Measurements from ENCODE around the gene CMTR1. TPM values are rescaled to one million over a fixed set of nuclear protein-coding genes. Genes with fewer than 3 reads are reported as not detected.

Gene CMTR1, protein sequence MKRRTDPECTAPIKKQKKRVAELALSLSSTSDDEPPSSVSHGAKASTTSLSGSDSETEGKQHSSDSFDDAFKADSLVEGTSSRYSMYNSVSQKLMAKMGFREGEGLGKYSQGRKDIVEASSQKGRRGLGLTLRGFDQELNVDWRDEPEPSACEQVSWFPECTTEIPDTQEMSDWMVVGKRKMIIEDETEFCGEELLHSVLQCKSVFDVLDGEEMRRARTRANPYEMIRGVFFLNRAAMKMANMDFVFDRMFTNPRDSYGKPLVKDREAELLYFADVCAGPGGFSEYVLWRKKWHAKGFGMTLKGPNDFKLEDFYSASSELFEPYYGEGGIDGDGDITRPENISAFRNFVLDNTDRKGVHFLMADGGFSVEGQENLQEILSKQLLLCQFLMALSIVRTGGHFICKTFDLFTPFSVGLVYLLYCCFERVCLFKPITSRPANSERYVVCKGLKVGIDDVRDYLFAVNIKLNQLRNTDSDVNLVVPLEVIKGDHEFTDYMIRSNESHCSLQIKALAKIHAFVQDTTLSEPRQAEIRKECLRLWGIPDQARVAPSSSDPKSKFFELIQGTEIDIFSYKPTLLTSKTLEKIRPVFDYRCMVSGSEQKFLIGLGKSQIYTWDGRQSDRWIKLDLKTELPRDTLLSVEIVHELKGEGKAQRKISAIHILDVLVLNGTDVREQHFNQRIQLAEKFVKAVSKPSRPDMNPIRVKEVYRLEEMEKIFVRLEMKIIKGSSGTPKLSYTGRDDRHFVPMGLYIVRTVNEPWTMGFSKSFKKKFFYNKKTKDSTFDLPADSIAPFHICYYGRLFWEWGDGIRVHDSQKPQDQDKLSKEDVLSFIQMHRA
- 51.7 TPM for polyA plus RNA-seq (2013, experiment 1 of 4)
- polyA plus RNA-seq (2013, experiment 2 of 4): 51.1 TPM
- 34.7 TPM for polyA plus RNA-seq (2013, experiment 3 of 4)
- 41.6 TPM for polyA plus RNA-seq (2013, experiment 4 of 4)

DNA sequence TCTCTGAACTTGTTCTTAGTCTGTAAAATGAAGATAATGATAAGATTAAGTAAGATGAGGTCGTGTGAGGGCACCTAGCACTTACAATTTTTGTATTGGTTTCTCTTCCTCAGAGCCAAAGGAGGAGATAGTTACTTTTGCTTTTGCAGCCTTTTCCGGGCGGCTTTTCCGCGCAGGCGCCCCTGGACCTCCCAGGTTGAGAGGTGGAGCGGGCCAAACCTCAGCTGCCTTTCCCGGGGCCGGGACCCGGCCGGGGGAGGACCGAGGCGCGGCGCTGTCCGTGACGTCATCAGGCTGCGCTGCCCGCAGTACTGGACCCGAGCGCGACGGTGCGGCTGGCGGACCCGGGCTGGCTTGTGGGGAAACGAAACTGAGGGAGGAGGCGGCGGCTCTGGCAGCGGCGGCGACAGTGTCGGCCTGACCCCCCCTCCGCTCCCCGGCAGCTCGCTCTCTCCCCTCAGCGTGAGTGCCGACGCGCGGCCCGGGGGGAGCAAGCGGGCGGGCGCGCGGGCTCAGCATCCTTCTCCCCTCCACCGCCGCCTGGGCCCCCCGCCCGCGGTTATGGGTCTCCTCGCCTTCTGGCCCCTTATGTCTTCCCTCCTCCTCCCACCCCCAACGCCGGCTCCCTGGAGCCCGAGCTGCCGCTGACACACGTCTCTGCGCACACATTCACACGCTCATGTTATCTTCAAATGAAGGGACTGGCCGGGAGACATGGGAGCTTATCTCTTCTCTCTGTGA lies at the start of gene CMTR1:
TSS of gene CMTR1 (plus strand) at position 306 of the 741 bp plus-strand sequence. CDS start 2,409 bp downstream, outside the sequence.
- Histone ChIP-seq H3K4me3 (ENCODE audit: insufficient read depth, low read depth, low read length) (peak within 1 kb of the TSS; percentile 97), H3K4me1 (ENCODE audit: control insufficient read depth, insufficient read depth, low read length) (peaks cover 5% of the 10 kb centered on the region), H3K27ac (ENCODE audit: insufficient read depth, low read depth, low read length, poor library complexity, severe bottlenecking) (no peak within 1 kb of the TSS), H3K27me3 (ENCODE audit: control insufficient read depth, insufficient read depth, low read length, poor library complexity, severe bottlenecking) (no peaks in the 10 kb centered on the region), H3K36me3 (ENCODE audit: control insufficient read depth, insufficient read depth, low read length) (no peaks in the 10 kb centered on the region), H3K9me3 (ENCODE audit: control insufficient read depth, low read length) (no peaks in the 10 kb centered on the region)
- 0% methylated on average over 61 of the region's 61 CpGs for WGBS, 2 experiments

GRCh38 chr6:37388578-37388977 lies 44.4 kb upstream of the CMTR1 start:
- H3K9me3 ChIP-seq (ENCODE audit: control insufficient read depth, low read length): no peaks in the 10 kb centered on the region
- no peak overlapping the region for H3K4me3 ChIP-seq (ENCODE audit: insufficient read depth, low read depth, low read length)
- peaks cover 26% of the 10 kb centered on the region for H3K36me3 ChIP-seq (ENCODE audit: control insufficient read depth, insufficient read depth, low read length)
- no peaks in the 10 kb centered on the region for H3K27me3 ChIP-seq (ENCODE audit: control insufficient read depth, insufficient read depth, low read length, poor library complexity, severe bottlenecking)
- no peak overlapping the region for H3K27ac ChIP-seq (ENCODE audit: insufficient read depth, low read depth, low read length, poor library complexity, severe bottlenecking)
- no peaks in the 10 kb centered on the region for H3K4me1 ChIP-seq (ENCODE audit: control insufficient read depth, insufficient read depth, low read length)

DNA sequence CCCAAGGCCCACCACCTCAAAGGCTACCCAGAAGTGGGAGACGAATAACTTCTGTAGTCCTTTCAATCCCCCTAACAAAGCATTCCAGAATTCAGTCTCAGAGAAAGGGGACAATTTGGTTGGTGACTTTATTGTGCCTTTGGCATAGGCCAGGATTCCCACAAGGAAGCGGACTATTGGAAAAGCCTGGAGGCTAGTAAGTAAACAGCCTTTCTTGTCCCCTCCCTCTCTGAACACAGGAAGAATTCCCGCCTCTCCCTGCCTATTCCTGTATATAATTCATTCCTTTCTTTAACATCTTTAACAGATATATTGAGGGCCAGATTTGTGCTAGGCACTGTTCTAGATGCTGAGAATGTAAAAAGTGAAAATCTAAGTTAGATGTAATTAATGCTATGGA lies 43.2 kb upstream of the CMTR1 start:
- H3K4me3 ChIP-seq (ENCODE audit: insufficient read depth, low read depth, low read length): no peak overlapping the region

DNA sequence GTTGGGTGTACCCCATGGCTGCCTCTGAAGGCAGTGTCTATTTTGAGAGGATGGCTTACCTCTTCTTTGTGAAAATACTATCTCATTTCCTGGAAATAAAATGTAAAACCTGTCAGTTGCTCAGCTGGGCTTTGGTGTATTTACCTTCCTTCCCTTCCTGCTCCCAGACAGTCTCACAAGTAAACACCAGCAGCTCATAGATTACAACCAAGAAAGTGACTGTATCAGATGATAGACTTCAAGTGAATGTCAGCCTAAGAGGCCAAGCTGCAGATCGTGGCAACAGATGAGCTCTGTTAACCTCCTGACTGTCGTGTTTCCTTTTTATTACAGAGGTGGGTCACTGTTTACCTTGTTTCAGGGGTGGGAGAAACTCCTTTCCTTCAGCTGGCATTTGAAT lies 41.9 kb upstream of the CMTR1 start:
- H3K36me3 ChIP-seq (ENCODE audit: control insufficient read depth, insufficient read depth, low read length): peaks cover 26% of the 10 kb centered on the region
- 89 to 96% methylated on average over 2 of the region's 2 CpGs for WGBS, 2 experiments

More for the DNA sequence above, 43.2 kb upstream of the CMTR1 start:
- Histone ChIP-seq H3K9me3 (ENCODE audit: control insufficient read depth, low read length) (no peaks in the 10 kb centered on the region), H3K27me3 (ENCODE audit: control insufficient read depth, insufficient read depth, low read length, poor library complexity, severe bottlenecking) (no peaks in the 10 kb centered on the region), H3K36me3 (ENCODE audit: control insufficient read depth, insufficient read depth, low read length) (peaks cover 26% of the 10 kb centered on the region), H3K4me1 (ENCODE audit: control insufficient read depth, insufficient read depth, low read length) (no peaks in the 10 kb centered on the region), H3K27ac (ENCODE audit: insufficient read depth, low read depth, low read length, poor library complexity, severe bottlenecking) (no peak overlapping the region)
- 90% methylated on average over 2 to 3 of the region's 3 CpGs for WGBS, 2 experiments

GRCh38 chr6:37392821-37393220 lies 40.2 kb upstream of the CMTR1 start:
- no peak overlapping the region for H3K27ac ChIP-seq (ENCODE audit: insufficient read depth, low read depth, low read length, poor library complexity, severe bottlenecking)
- peaks cover 26% of the 10 kb centered on the region for H3K36me3 ChIP-seq (ENCODE audit: control insufficient read depth, insufficient read depth, low read length)
- no peaks in the 10 kb centered on the region for H3K4me1 ChIP-seq (ENCODE audit: control insufficient read depth, insufficient read depth, low read length)
- 92 to 100% methylated on average over 1 of the region's 1 CpG for WGBS, 2 experiments
- no peaks in the 10 kb centered on the region for H3K27me3 ChIP-seq (ENCODE audit: control insufficient read depth, insufficient read depth, low read length, poor library complexity, severe bottlenecking)
- no peaks in the 10 kb centered on the region for H3K9me3 ChIP-seq (ENCODE audit: control insufficient read depth, low read length)
- no peak overlapping the region for H3K4me3 ChIP-seq (ENCODE audit: insufficient read depth, low read depth, low read length)

More for the DNA sequence above, 41.9 kb upstream of the CMTR1 start:
- Histone ChIP-seq H3K9me3 (ENCODE audit: control insufficient read depth, low read length) (no peaks in the 10 kb centered on the region), H3K4me3 (ENCODE audit: insufficient read depth, low read depth, low read length) (no peak overlapping the region), H3K27ac (ENCODE audit: insufficient read depth, low read depth, low read length, poor library complexity, severe bottlenecking) (no peak overlapping the region), H3K27me3 (ENCODE audit: control insufficient read depth, insufficient read depth, low read length, poor library complexity, severe bottlenecking) (no peaks in the 10 kb centered on the region), H3K4me1 (ENCODE audit: control insufficient read depth, insufficient read depth, low read length) (no peaks in the 10 kb centered on the region)

DNA sequence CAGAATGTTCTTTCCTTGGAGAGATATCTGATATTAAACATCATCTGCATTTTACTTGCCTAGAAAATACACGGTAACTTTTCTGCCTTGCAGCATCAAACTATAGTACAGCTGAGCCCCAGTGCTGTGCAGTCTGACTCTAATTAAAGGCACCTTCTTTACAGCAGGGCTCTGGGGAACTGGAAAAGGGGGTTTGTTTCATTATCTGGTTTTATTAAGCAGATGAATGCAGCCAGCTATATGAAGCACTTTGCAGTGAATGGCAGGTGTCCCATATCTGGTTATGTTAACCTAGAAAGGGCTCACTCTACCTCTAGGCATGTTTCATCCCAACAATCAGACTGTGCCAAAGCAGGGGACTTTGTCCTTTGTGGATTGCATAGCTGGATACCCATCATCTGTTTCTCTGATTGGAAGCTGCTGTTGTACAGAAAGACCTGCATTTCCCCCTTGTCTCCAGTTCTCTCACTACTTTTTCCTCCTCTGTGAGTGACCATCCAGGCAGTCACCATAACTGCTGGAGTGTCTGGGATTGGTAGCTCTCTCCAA lies 39.6 kb upstream of the CMTR1 start:
- no peaks in the 10 kb centered on the region for H3K27me3 ChIP-seq (ENCODE audit: control insufficient read depth, insufficient read depth, low read length, poor library complexity, severe bottlenecking)
- 96 to 100% methylated on average over 1 of the region's 1 CpG for WGBS, 2 experiments
- no peak overlapping the region for H3K27ac ChIP-seq (ENCODE audit: insufficient read depth, low read depth, low read length, poor library complexity, severe bottlenecking)
- peaks cover 22% of the 10 kb centered on the region for H3K36me3 ChIP-seq (ENCODE audit: control insufficient read depth, insufficient read depth, low read length)
- no peaks in the 10 kb centered on the region for H3K9me3 ChIP-seq (ENCODE audit: control insufficient read depth, low read length)
- no peaks in the 10 kb centered on the region for H3K4me1 ChIP-seq (ENCODE audit: control insufficient read depth, insufficient read depth, low read length)
- H3K4me3 ChIP-seq (ENCODE audit: insufficient read depth, low read depth, low read length): no peak overlapping the region

DNA sequence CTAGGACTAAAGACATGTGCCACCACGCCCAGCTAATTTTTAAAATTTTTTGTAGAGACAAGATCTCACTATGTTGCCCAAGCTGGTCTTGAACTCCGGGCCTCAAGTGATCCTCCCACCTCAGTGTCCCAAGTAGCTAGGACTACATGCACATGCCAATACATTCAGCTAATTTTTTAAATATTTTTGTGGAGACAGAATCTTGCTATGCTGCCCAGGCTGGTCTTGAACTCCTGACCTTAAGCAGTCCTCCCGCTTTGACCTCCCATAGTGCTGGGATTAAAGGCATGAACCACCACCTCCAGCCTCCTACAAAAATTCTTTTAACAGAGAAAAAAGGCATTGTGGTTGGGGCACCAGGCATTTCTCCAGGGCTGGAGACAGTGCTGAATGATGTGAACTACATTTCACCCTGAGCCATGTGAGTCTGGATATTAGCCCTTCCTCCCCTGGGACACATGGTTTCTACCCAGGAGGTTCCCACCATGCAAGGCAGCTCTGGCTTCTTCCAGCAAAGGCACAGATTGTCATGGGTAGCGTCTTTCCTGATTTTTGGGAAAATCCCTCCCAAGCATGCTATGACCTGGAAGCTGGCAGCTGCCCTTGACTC lies 36.3 kb upstream of the CMTR1 start:
- Histone ChIP-seq H3K9me3 (ENCODE audit: control insufficient read depth, low read length) (no peaks in the 10 kb centered on the region), H3K27ac (ENCODE audit: insufficient read depth, low read depth, low read length, poor library complexity, severe bottlenecking) (no peak overlapping the region), H3K27me3 (ENCODE audit: control insufficient read depth, insufficient read depth, low read length, poor library complexity, severe bottlenecking) (no peaks in the 10 kb centered on the region), H3K4me3 (ENCODE audit: insufficient read depth, low read depth, low read length) (no peak overlapping the region), H3K4me1 (ENCODE audit: control insufficient read depth, insufficient read depth, low read length) (no peaks in the 10 kb centered on the region), H3K36me3 (ENCODE audit: control insufficient read depth, insufficient read depth, low read length) (no peaks in the 10 kb centered on the region)
- WGBS, 2 experiments: 89 to 93% methylated on average over 4 of the region's 4 CpGs

GRCh38 chr6:37399131-37399530 lies 33.9 kb upstream of the CMTR1 start:
- H3K27me3 ChIP-seq (ENCODE audit: control insufficient read depth, insufficient read depth, low read length, poor library complexity, severe bottlenecking): no peaks in the 10 kb centered on the region
- no peaks in the 10 kb centered on the region for H3K9me3 ChIP-seq (ENCODE audit: control insufficient read depth, low read length)
- no peaks in the 10 kb centered on the region for H3K36me3 ChIP-seq (ENCODE audit: control insufficient read depth, insufficient read depth, low read length)
- H3K4me1 ChIP-seq (ENCODE audit: control insufficient read depth, insufficient read depth, low read length): no peaks in the 10 kb centered on the region
- H3K4me3 ChIP-seq (ENCODE audit: insufficient read depth, low read depth, low read length): no peak overlapping the region
- no peak overlapping the region for H3K27ac ChIP-seq (ENCODE audit: insufficient read depth, low read depth, low read length, poor library complexity, severe bottlenecking)

- no peaks in the 10 kb centered on the region for H3K4me1 ChIP-seq (ENCODE audit: control insufficient read depth, insufficient read depth, low read length)
- no peak overlapping the region for H3K4me3 ChIP-seq (ENCODE audit: insufficient read depth, low read depth, low read length)
- no peaks in the 10 kb centered on the region for H3K27me3 ChIP-seq (ENCODE audit: control insufficient read depth, insufficient read depth, low read length, poor library complexity, severe bottlenecking)
- H3K36me3 ChIP-seq (ENCODE audit: control insufficient read depth, insufficient read depth, low read length): no peaks in the 10 kb centered on the region
- no peaks in the 10 kb centered on the region for H3K9me3 ChIP-seq (ENCODE audit: control insufficient read depth, low read length)
- H3K27ac ChIP-seq (ENCODE audit: insufficient read depth, low read depth, low read length, poor library complexity, severe bottlenecking): no peak overlapping the region
- WGBS, 2 experiments: 57 to 58% methylated on average over 4 of the region's 4 CpGs
Observed at GRCh38 chr6:37399795-37400490, 33.1 kb upstream of the CMTR1 start.
